ENCODE measurements around the gene CLEC17A.
"Not testable (repeated sequence)": the region's sequence is repeated elsewhere in the genome, so short reads cannot be mapped to it uniquely, and the experiment has no call there.

Gene CLEC17A

GRCh38 chr19:14576363-14576762 lies 6.5 kb upstream of the CLEC17A start:
- H3K27ac ChIP-seq = no peak overlapping the region
- TF ChIP-seq CTCF (IDR thresholded peaks at IDR 0.05) (no peak), ZFX (IDR thresholded peaks at IDR 0.05; ENCODE audit: borderline replicate concordance) (no peak)

GRCh38 chr19:14577264-14577663 lies 5.6 kb upstream of the CLEC17A start:
- TF ChIP-seq CTCF (IDR thresholded peaks at IDR 0.05) (no peak), ZFX (IDR thresholded peaks at IDR 0.05; ENCODE audit: borderline replicate concordance) (no peak)
- H3K27ac ChIP-seq = no peak overlapping the region

GRCh38 chr19:14577885-14578427 lies 4.9 kb upstream of the CLEC17A start:
- no peak for TF ChIP-seq CTCF (IDR thresholded peaks at IDR 0.05)
- no peak for TF ChIP-seq ZFX (IDR thresholded peaks at IDR 0.05; ENCODE audit: borderline replicate concordance)
- H3K27ac ChIP-seq = no peak overlapping the region

GRCh38 chr19:14580623-14581237 lies 2.2 kb upstream of the CLEC17A start:
- no peak for TF ChIP-seq CTCF (IDR thresholded peaks at IDR 0.05)
- TF ChIP-seq ZFX (IDR thresholded peaks at IDR 0.05; ENCODE audit: borderline replicate concordance) = no peak
- H3K27ac ChIP-seq = no peak overlapping the region

- H3K27ac ChIP-seq = not testable (repeated sequence)
Measured at GRCh38 chr19:14584372-14584771, 1.5 kb downstream of the CLEC17A start.

GRCh38 chr19:14585187-14585586 lies 2.3 kb downstream of the CLEC17A start:
- not testable (repeated sequence) for H3K27ac ChIP-seq

- H3K27ac ChIP-seq = not testable (repeated sequence)
Measured at GRCh38 chr19:14589433-14589832, 6.5 kb downstream of the CLEC17A start.

- TF ChIP-seq CTCF (IDR thresholded peaks at IDR 0.05) = no peak
- TF ChIP-seq ZFX (IDR thresholded peaks at IDR 0.05; ENCODE audit: borderline replicate concordance) = no peak
- H3K27ac ChIP-seq = no peak overlapping the region
Measured at GRCh38 chr19:14595558-14595957, 12.7 kb downstream of the CLEC17A start.

- H3K27ac ChIP-seq = no peak overlapping the region
- TF ChIP-seq ZFX (IDR thresholded peaks at IDR 0.05; ENCODE audit: borderline replicate concordance) = no peak
- TF ChIP-seq CTCF (IDR thresholded peaks at IDR 0.05) = no peak
Measured at GRCh38 chr19:14599548-14600147, 16.8 kb downstream of the CLEC17A start.

Data from 22Rv1 (cell line).